Ammon's horn (tissue), 1 donor: ENCODE measurements around the gene SHFL.
A peak's percentile ranks its signal among the peaks of the same experiment; 100 is the strongest.

Experiments
- DNase-seq: peaks from one replicate; pipeline ENCODE4 v3.0.0-alpha.2; 2016; ENCODE audit warnings: low spot score

The SHFL gene

DNA sequence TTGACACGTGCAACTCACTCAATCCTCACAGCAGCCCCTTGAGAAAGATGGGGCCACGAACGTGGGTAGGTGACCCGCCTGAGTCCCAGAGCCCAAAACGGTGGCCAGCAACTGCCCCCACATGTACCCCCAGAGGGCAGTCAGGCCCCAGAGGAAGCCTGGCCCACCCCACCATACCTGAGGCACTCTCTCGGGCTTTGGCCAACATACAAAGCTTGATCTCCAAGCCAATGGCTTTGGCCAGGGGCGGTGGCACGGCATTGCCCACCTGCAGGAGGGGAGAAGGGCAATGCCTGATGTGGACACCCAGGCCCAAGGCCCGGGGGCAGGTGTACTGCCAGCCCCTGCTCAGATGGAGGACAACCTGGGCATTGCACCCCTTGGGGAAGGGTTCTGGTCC is 47.9 kb downstream of the SHFL start:
- no peak for DNase-seq

DNA sequence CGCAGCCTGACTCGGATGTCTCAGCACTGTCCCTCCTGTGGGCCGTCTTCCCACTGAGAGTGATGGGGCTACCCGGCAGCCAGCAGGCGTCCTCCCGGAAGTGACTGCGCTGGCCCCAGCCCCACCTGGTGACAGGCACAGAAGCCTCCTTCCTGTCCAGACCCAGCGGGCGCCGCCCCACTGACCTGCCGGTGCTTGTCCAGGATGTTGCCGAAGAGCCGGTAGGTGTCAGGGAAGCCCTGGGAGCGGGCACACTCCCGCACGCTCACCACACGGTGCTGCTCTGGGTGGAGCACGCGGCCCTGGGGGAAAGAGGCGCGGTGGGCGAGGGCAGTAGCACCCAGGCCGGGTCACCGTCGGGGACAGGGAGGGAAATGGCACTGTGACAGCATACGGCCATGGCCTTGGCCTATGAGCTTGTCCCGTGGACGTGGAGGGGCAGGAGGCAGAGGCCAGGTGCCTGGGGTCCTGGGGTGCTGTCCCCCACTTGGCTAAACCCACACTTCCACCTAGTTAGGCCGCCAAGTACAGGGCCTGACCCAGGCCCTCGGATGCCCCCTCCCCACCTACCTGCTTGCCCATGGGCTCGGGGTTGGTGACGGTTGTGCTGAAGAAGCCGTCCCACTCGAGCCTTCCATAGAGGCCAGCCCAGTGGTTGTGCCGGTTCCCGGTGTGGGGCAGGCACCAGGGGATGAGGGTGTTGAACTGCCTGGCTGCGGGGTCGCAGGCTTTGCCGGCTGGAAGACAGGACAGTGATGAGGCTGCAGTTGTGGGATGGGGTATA is 49.6 kb downstream of the SHFL start:
- DNase-seq, result no peak

DNA sequence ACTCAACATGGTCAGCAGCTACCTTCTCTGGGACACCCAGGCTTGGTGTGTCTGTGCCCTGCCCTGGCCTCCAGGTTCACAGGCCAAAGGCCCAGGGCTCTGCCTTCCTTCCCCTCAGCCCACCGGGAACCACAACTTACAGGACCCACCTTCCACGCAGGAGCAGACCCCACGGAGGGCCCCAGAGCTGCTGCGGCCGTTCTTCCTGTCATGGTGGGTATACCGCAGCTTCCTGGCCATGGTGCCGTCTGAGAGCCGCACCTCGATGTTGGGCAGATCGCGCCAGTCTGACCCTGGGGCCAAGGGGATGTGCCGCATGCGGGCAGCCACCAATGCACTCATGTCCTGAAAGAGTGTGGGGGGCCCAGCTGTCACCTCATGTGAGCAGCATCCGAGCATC is 50.8 kb downstream of the SHFL start:
- DNase-seq, result no peak

DNA sequence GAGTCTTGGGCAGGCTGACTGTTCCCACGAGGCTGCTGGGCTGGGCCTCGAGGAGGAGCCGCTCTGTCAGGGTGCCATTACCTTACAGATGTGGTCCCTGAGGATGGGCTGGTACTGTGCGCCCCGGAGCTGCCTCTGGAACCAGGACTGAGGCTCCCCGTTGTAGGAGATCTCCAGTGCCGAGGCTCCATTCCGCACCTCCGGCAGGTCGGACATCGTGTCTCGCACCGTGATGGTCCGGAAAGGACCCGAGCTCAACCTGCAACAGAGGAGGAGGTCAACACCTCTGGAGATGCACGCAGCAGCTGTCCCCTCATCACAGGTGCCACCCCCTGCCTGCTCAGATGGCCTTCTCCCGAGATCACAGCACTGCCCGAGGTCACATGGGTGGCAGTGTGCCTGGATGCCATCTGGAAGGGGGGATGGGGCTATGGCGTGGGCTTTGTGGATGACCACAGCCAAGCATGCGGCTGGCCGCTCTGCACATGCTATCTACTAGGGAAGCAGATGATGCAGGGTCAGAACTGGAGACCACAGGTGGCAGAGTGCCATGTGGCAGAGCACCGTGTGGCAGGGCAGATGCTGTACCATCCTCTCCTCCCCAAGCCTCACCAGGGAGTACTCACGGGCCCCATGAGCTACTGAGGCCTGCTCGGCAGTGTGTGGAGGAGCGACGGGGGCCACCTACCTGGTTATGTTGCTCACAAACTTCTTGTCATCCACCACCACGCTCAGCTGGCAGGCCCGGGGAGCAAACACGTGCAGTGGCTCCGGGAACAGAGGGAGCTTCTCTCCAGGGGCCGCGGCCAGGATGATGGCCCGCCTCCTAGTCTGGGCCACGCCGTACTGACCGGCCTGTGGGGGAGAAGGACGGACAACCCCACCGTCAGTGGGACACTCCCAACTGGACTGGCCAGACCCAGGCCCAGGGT is 51.9 kb downstream of the SHFL start:
- DNase-seq, result peak; percentile 74

DNA sequence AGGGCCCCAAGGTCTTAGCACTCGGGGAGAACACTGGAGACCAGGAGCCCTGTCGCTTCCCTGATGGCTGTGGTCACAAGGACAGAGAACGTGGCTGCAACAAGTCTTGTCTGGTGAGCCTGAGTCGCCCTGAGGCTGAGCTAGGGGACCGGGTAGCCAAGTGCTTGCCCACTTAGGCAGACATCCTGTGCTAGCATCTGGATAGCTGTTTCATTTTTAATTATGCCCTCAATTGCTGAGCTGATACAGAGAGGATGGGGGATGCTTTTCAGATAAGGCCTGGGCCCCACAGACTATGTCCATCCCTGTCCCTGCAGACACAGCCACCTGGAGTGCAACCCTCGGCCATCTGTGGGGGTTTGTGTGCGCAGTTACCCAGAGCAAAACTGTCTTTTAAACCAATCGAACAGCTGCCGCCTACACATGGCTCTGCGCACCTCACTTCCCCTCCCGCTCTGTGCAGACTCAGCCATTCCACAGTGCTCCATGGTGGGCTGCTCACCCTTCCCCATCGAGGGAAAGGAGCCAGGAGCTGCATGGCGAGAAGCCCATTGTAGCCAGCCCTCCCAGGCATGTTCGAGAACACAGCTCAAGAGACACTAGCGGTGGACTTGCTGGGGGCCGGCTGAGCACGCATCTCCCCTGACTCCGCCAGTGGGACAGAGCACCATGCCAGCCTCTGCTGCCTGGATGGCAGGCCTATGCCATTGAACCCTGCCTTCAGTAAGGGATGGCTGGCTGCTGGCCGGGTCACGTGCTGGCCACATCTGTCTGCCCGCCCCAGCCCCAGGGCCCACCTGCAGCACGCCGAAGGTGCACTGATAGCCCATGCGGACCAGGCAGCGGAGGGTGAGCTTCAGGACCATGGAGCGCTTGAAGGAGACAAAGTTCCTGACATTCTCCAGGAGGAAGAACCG is 53.0 kb downstream of the SHFL start:
- DNase-seq, result no peak

DNA sequence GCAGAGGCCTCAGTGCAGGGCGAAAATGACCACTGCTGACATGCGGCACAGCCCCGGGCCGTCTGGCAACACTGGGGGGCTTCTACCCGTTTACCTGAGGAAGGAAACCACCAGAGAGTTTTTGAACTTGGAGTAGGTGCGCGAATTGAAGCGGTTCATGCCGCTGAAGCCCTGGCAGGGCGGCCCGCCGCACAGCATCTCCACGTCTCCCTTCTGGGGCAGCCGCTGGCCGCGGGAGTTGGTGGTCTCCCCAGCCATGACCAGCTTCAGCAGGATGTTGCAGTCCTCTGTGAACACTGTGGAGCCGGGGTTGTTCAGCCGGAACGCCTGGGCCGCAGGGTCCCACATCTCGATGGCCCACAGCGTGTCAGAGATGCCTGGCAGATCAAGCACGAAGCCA is 53.8 kb downstream of the SHFL start:
- DNase-seq, result no peak

DNA sequence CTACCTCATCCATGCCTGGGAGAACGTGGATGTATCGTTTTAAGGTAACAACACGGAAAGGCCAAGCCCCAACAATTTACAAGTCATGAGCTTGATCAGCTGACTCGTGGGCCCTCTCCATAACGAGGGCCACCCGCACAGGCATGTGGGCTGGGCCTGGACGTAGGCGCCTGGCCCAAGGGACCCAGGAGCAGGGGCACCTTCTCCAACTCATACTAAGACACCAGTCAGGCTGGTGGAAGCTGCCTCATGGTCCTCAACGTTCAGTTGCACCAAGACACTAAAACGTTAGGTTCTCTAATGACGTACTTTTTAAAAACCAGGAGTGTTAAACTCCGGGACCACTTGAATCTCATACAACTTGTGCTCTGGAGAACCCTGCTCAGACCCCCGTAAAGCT is 55.4 kb downstream of the SHFL start:
- DNase-seq, result no peak

DNA sequence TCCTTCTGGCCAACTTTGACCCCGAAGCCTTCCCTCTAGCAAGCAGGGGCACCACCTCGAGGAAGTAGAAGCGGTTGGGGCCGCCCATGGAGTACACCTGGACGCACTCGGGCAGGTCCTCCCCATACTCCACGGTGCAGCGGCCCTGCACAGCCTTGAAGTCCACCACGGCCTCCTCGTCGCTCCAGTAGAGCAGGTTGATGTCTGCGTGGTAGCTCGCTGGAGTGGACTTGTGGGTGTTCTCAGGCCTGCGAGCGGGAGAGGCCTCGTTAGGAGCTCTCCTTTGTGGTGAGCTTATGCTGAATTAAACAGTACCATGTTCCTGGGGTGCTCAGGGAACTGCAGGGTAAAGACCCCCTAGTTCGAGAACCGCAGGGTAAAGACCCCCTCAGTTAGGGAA is 55.9 kb downstream of the SHFL start:
- DNase-seq, result no peak
